Keratinocyte (primary cell): Measurements from ENCODE around the gene PARD6B. TPM values are rescaled to one million over a fixed set of nuclear protein-coding genes. Genes with fewer than 3 reads are reported as not detected.

Experiments
- DNase-seq: peaks from one replicate; pipeline ENCODE4 v3.0.0-alpha.2; 2011; ENCODE audit warnings: low read depth, missing footprints, low spot score
- FAIRE-seq: peaks from 2 replicates; lab custom pipeline; 2011; peaks lifted over from hg19 to GRCh38; lab: Jason Lieb, UNC
- H2AFZ ChIP-seq: 2 replicates; pipeline ENCODE4 v1.6.0; 2012; ENCODE audit warnings: low read length, control low read depth, inconsistent platforms; ENCODE audit not compliant: control insufficient read depth
- H3K27ac ChIP-seq: 2 replicates; pipeline ENCODE4 v1.5.1; 2011; ENCODE audit warnings: low read length; ENCODE audit not compliant: control insufficient read depth, insufficient read depth
- H3K27me3 ChIP-seq: 3 replicates; pipeline ENCODE4 v1.6.0; 2011; ENCODE audit warnings: low read length; ENCODE audit not compliant: control insufficient read depth, insufficient read depth; ENCODE audit errors: extremely low read depth
- H3K36me3 ChIP-seq, 2 experiments: 2 replicates in 1 of 2; 3 replicates in 1 of 2; pipeline ENCODE4 v1.5.1; 2011; ENCODE audit warnings: low read length in 2 of 2, mild to moderate bottlenecking in 1 of 2; ENCODE audit not compliant: control insufficient read depth in 2 of 2, insufficient read depth in 2 of 2; ENCODE audit errors: extremely low read depth in 1 of 2
- H3K4me1 ChIP-seq: 3 replicates; pipeline ENCODE4 v1.5.1; 2011; ENCODE audit warnings: low read length; ENCODE audit not compliant: control insufficient read depth, insufficient read depth; ENCODE audit errors: extremely low read depth
- H3K4me2 ChIP-seq: 3 replicates; pipeline ENCODE4 v1.6.0; 2011; ENCODE audit warnings: low read depth, low read length; ENCODE audit not compliant: control insufficient read depth, insufficient read depth; ENCODE audit errors: extremely low read depth
- H3K4me3 ChIP-seq, 3 experiments: fragments of 200-600 bp in 1 of 3; sonication (generic) in 1 of 3; 2 replicates in 2 of 3; 3 replicates in 1 of 3; pipeline ENCODE4 v1.5.1; 2011 to 2016; ENCODE audit warnings: low read length in 3 of 3, mild to moderate bottlenecking in 3 of 3, control low read depth in 2 of 3, inconsistent platforms in 1 of 3, low read depth in 1 of 3, mixed read lengths in 1 of 3, mixed run types in 1 of 3, moderate library complexity in 1 of 3; ENCODE audit not compliant: control insufficient read depth in 2 of 3, insufficient read depth in 2 of 3; ENCODE audit errors: extremely low read depth in 1 of 3
- H3K79me2 ChIP-seq: 2 replicates; pipeline ENCODE4 v1.6.0; 2012; ENCODE audit warnings: low read length; ENCODE audit not compliant: control insufficient read depth, insufficient read depth
- H3K9ac ChIP-seq: 3 replicates; pipeline ENCODE4 v1.6.0; 2011; ENCODE audit warnings: low read length; ENCODE audit not compliant: control insufficient read depth, insufficient read depth; ENCODE audit errors: extremely low read depth
- H3K9me1 ChIP-seq: 3 replicates; pipeline ENCODE4 v1.6.0; 2011; ENCODE audit warnings: low read length; ENCODE audit not compliant: control insufficient read depth, insufficient read depth; ENCODE audit errors: extremely low read depth
- H3K9me3 ChIP-seq: 2 replicates; pipeline ENCODE4 v1.5.1; 2012; ENCODE audit warnings: low read depth, low read length; ENCODE audit not compliant: control insufficient read depth
- H4K20me1 ChIP-seq: 3 replicates; pipeline ENCODE4 v1.6.0; 2011; ENCODE audit warnings: low read length; ENCODE audit not compliant: control insufficient read depth, insufficient read depth; ENCODE audit errors: extremely low read depth
- CTCF ChIP-seq, 3 experiments: IDR thresholded peaks in 1 of 3; conservative IDR thresholded peaks in 1 of 3; optimal IDR thresholded peaks in 1 of 3; 2 replicates in 2 of 3; 3 replicates in 1 of 3; pipeline versions ENCODE3 to v1.5.1; 2011; ENCODE audit warnings: low read length in 3 of 3, mild to moderate bottlenecking in 3 of 3, moderate library complexity in 2 of 3, control low read depth in 1 of 3, inconsistent platforms in 1 of 3; ENCODE audit not compliant: insufficient read depth in 2 of 3; ENCODE audit errors: extremely low read depth in 1 of 3
- EZH2 ChIP-seq: IDR thresholded peaks from one replicate; pipeline ENCODE4 v1.6.1; 2012; ENCODE audit warnings: inconsistent platforms, mild to moderate bottlenecking, low read length, moderate library complexity
- dilution Hi-C: fragments of 300-500 bp; cut with MboI; formaldehyde crosslinking; loops from one replicate; pipeline ENCODE4 v1.7.0; 2020; ENCODE audit warnings: low sequenced_read_pairs; ENCODE audit not compliant: extremely low pct_ligation_motif_present
- polyA plus RNA-seq, 5 experiments: library from polyadenylated mRNA; depleted of rRNA in 3 of 5; stranded (reverse) in 3 of 5; stranded (forward) in 1 of 5; unstranded in 1 of 5; fragments of >200 nt; gene quantifications; 1 replicate in 1 of 5; 2 replicates in 3 of 5; 3 replicates in 1 of 5; pipeline versions ENCODE4 v1.2.1 to v1.2.3, GENCODE V29; 2011 to 2012; ENCODE audit warnings: missing spikeins in 2 of 5, low read depth in 1 of 5, low replicate concordance in 1 of 5

The PARD6B gene
- polyA plus RNA-seq, 1 donor (not counting 4 experiments of a cell fraction or from before 2014, with no cell fraction given), result 2.0 TPM

GRCh38 chr20:50691573-50692551, 39.5 kb upstream of the PARD6B start:
- Histone ChIP-seq H3K9me1 (no peaks in the 10 kb centered on the region), H3K4me1 (peaks cover 17% of the 10 kb centered on the region), H3K27me3 (peaks cover 16% of the 10 kb centered on the region), H3K4me3 (peak overlapping the region in 2 of 3 experiments; percentile 14 to 30), H3K4me2 (peak overlapping the region; percentile 65), H3K79me2 (no peaks in the 10 kb centered on the region), H3K9ac (peak overlapping the region; percentile 50), H2AFZ (peak overlapping the region; percentile 35), H4K20me1 (no peaks in the 10 kb centered on the region), H3K9me3 (no peaks in the 10 kb centered on the region), H3K27ac (no peak overlapping the region), H3K36me3 (no peaks in the 10 kb centered on the region)
- DNase-seq (peak; percentile 15), FAIRE-seq (no peak)
- dilution Hi-C loops, result no loop called here
- TF ChIP-seq CTCF (optimal IDR thresholded peaks at IDR 0.05 in 1 of 3, IDR thresholded peaks at IDR 0.05 in 1 of 3, conservative IDR thresholded peaks at IDR 0.05 in 1 of 3; ENCODE audit: extremely low read depth in 1 of 3, insufficient read depth in 2 of 3, low read length in 3 of 3) (no peak), EZH2 (no peak)

- dilution Hi-C loops, result no loop called here
- Histone ChIP-seq H3K9ac (no peak overlapping the region), H3K36me3 (no peaks in the 10 kb centered on the region), H3K9me3 (no peaks in the 10 kb centered on the region), H2AFZ (no peak overlapping the region), H3K9me1 (no peaks in the 10 kb centered on the region), H3K79me2 (no peaks in the 10 kb centered on the region), H4K20me1 (no peaks in the 10 kb centered on the region), H3K4me3 (no peak overlapping the region), H3K4me2 (no peak overlapping the region), H3K27me3 (peaks cover 16% of the 10 kb centered on the region), H3K27ac (no peak overlapping the region), H3K4me1 (peaks cover 17% of the 10 kb centered on the region)
- no peak for TF ChIP-seq EZH2
- no peak for TF ChIP-seq CTCF (optimal IDR thresholded peaks at IDR 0.05 in 1 of 3, IDR thresholded peaks at IDR 0.05 in 1 of 3, conservative IDR thresholded peaks at IDR 0.05 in 1 of 3; ENCODE audit: extremely low read depth in 1 of 3, insufficient read depth in 2 of 3, low read length in 3 of 3)
- DNase-seq (no peak), FAIRE-seq (no peak)
Measured at GRCh38 chr20:50692552-50692933, 38.8 kb upstream of the PARD6B start.
